Neural cell (in vitro differentiated cells): Measurements from ENCODE around the gene LUC7L3. TPM values are rescaled to one million over a fixed set of nuclear protein-coding genes. Genes with fewer than 3 reads are reported as not detected.

Source experiments
- H2AFZ ChIP-seq: fragments of 200-600, 300-800 bp; sonication (generic), shearing (Covaris generic); 2 replicates; pipeline ENCODE4 v1.6.0; 2014; ENCODE audit warnings: low read depth, mild to moderate bottlenecking, antibody characterized with exemption, low read length, moderate library complexity
- H3F3A ChIP-seq: fragments of 200-600 bp; shearing (Covaris generic); 2 replicates; pipeline ENCODE4 v1.6.1; 2016; ENCODE audit warnings: mild to moderate bottlenecking, moderate library complexity, mixed read lengths, antibody characterized with exemption, low read length; ENCODE audit not compliant: insufficient read depth, poor library complexity, severe bottlenecking
- H3K27ac ChIP-seq: fragments of 200-600, 300-800 bp; sonication (generic), shearing (Covaris generic); 2 replicates; pipeline ENCODE4 v1.5.1; 2014; ENCODE audit warnings: mild to moderate bottlenecking, low read length, moderate library complexity
- H3K27me3 ChIP-seq: fragments of 300-800, 200-600 bp; sonication (generic), shearing (Covaris generic); 2 replicates; pipeline ENCODE4 v1.6.0; 2014; ENCODE audit warnings: mild to moderate bottlenecking, low read depth, low read length, moderate library complexity; ENCODE audit not compliant: insufficient read depth
- H3K36me3 ChIP-seq: fragments of 300-800, 200-600 bp; sonication (generic), shearing (Covaris generic); 2 replicates; pipeline ENCODE4 v1.5.1; 2014; ENCODE audit warnings: mild to moderate bottlenecking, antibody characterized with exemption, low read length, moderate library complexity; ENCODE audit not compliant: insufficient read depth
- H3K4me2 ChIP-seq: fragments of 300-800, 200-600 bp; sonication (generic), shearing (Covaris generic); 2 replicates; pipeline ENCODE4 v1.6.0; 2014; ENCODE audit warnings: mild to moderate bottlenecking, low read length
- H3K4me3 ChIP-seq: fragments of 300-800, 200-600 bp; sonication (generic), shearing (Covaris generic); 2 replicates; pipeline ENCODE4 v1.5.1; 2014; ENCODE audit warnings: mild to moderate bottlenecking, low read length, moderate library complexity
- H3K79me2 ChIP-seq: fragments of 200-600 bp; shearing (Covaris generic); replicated peaks from 2 replicates; pipeline ENCODE4 v1.6.0; 2014; ENCODE audit warnings: mild to moderate bottlenecking, low read length, moderate library complexity; ENCODE audit not compliant: insufficient read depth
- H3K9ac ChIP-seq: fragments of 300-800, 200-600 bp; sonication (generic), shearing (Covaris generic); 2 replicates; pipeline ENCODE4 v1.6.1; 2016; ENCODE audit warnings: mild to moderate bottlenecking, low read length, mixed read lengths
- H3K9me2 ChIP-seq: fragments of 200-600 bp; shearing (Covaris generic); 2 replicates; pipeline ENCODE4 v1.6.1; 2016; ENCODE audit warnings: mild to moderate bottlenecking, low read length, mixed read lengths; ENCODE audit not compliant: insufficient read depth
- H3K9me3 ChIP-seq: fragments of 200-600, 300-800 bp; sonication (generic), shearing (Covaris generic); 2 replicates; pipeline ENCODE4 v1.6.1; 2016; ENCODE audit warnings: mild to moderate bottlenecking, mixed run types, low read length, moderate library complexity, mixed read lengths
- H4K20me1 ChIP-seq: fragments of 200-600 bp; shearing (Covaris generic); 2 replicates; pipeline ENCODE4 v1.6.1; 2016; ENCODE audit warnings: mild to moderate bottlenecking, mixed run types; ENCODE audit not compliant: insufficient read depth
- EP300 ChIP-seq: fragments of 450-650 bp; conservative IDR thresholded peaks from 2 replicates; pipeline ENCODE4 v1.6.1; 2014; ENCODE audit warnings: antibody characterized with exemption, mild to moderate bottlenecking, moderate library complexity; ENCODE audit not compliant: poor library complexity, severe bottlenecking
- EZH2 ChIP-seq: fragments of 200-600, 300-800 bp; shearing (Covaris generic), sonication (generic); IDR thresholded peaks from 2 replicates; pipeline ENCODE4 v1.6.1; 2014; ENCODE audit warnings: antibody characterized with exemption, low read length, borderline replicate concordance, mild to moderate bottlenecking; ENCODE audit not compliant: insufficient read depth, poor library complexity, severe bottlenecking
- MXI1 ChIP-seq: fragments of 450-650 bp; conservative IDR thresholded peaks from 2 replicates; pipeline ENCODE4 v1.6.1; 2014; ENCODE audit warnings: antibody characterized with exemption, mild to moderate bottlenecking; ENCODE audit not compliant: poor library complexity, severe bottlenecking
- POLR2AphosphoS5 ChIP-seq: IDR thresholded peaks from 2 replicates; pipeline ENCODE4 v1.6.1; 2012
- RAD21 ChIP-seq: fragments of 450-650 bp; conservative IDR thresholded peaks from 2 replicates; pipeline ENCODE4 v1.6.1; 2014; ENCODE audit warnings: antibody characterized with exemption, mild to moderate bottlenecking, moderate library complexity
- SMC3 ChIP-seq: fragments of 450-650 bp; conservative IDR thresholded peaks from 2 replicates; pipeline ENCODE4 v1.6.1; 2014; ENCODE audit warnings: antibody characterized with exemption, mild to moderate bottlenecking, moderate library complexity; ENCODE audit not compliant: poor library complexity
- TAF1 ChIP-seq: IDR thresholded peaks from 2 replicates; pipeline ENCODE4 v1.6.1; 2012; ENCODE audit warnings: low read depth
- polyA plus RNA-seq: library from polyadenylated mRNA; depleted of rRNA; stranded (reverse); fragments of >200 nt; gene quantifications from 2 replicates; pipeline ENCODE4 v1.2.3, GENCODE V29; 2014
- TF ChIP-seq, protein P1 (sequence below): IDR thresholded peaks from 2 replicates; pipeline ENCODE4 v1.6.1; 2012; ENCODE audit warnings: borderline replicate concordance
- TF ChIP-seq, protein P2 (sequence below): fragments of 450-650 bp; IDR thresholded peaks from 2 replicates; pipeline ENCODE4 v1.5.1; 2014; ENCODE audit warnings: antibody characterized with exemption, mild to moderate bottlenecking, moderate library complexity; ENCODE audit not compliant: poor library complexity, severe bottlenecking

Gene LUC7L3
- polyA plus RNA-seq, 1 donor from 2014 or later = 677 TPM

DNA sequence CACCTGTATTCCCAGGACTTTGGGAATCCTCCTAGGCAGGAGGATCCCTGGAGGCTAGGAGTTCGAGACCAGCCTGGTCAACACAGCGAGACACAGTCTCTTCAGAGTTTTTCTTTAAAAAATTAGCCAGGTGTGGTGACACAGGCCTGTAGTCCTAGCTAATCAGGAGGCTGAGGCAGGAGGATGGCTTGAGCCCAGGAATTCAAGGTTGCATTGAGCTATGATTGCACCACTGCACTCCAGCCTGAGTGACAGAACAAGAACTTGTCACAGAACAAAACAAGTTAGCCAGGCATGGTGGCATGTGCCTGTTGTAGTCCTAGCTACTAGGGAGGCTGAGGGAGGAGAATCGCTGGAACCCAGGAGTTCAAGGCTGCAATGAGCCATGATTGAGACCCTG lies 36.5 kb upstream of the LUC7L3 start:
- Histone ChIP-seq H3K27ac (no peak overlapping the region), H2AFZ (no peak overlapping the region), H3K79me2 (no peaks in the 10 kb centered on the region), H3K9me2 (no peaks in the 10 kb centered on the region), H3K4me3 (no peak overlapping the region), H3K36me3 (no peaks in the 10 kb centered on the region), H4K20me1 (no peaks in the 10 kb centered on the region), H3K9ac (no peak overlapping the region), H3F3A (no peaks in the 10 kb centered on the region), H3K27me3 (no peaks in the 10 kb centered on the region), H3K4me2 (no peak overlapping the region), H3K9me3 (no peaks in the 10 kb centered on the region)
- TF ChIP-seq EP300 (no peak), TAF1 (no peak), EZH2 (no peak), SMC3 (no peak), RAD21 (no peak), POLR2AphosphoS5 (no peak), MXI1 (no peak)
- TF ChIP-seq, protein P1, sequence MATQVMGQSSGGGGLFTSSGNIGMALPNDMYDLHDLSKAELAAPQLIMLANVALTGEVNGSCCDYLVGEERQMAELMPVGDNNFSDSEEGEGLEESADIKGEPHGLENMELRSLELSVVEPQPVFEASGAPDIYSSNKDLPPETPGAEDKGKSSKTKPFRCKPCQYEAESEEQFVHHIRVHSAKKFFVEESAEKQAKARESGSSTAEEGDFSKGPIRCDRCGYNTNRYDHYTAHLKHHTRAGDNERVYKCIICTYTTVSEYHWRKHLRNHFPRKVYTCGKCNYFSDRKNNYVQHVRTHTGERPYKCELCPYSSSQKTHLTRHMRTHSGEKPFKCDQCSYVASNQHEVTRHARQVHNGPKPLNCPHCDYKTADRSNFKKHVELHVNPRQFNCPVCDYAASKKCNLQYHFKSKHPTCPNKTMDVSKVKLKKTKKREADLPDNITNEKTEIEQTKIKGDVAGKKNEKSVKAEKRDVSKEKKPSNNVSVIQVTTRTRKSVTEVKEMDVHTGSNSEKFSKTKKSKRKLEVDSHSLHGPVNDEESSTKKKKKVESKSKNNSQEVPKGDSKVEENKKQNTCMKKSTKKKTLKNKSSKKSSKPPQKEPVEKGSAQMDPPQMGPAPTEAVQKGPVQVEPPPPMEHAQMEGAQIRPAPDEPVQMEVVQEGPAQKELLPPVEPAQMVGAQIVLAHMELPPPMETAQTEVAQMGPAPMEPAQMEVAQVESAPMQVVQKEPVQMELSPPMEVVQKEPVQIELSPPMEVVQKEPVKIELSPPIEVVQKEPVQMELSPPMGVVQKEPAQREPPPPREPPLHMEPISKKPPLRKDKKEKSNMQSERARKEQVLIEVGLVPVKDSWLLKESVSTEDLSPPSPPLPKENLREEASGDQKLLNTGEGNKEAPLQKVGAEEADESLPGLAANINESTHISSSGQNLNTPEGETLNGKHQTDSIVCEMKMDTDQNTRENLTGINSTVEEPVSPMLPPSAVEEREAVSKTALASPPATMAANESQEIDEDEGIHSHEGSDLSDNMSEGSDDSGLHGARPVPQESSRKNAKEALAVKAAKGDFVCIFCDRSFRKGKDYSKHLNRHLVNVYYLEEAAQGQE = no peak
- TF ChIP-seq, protein P2, sequence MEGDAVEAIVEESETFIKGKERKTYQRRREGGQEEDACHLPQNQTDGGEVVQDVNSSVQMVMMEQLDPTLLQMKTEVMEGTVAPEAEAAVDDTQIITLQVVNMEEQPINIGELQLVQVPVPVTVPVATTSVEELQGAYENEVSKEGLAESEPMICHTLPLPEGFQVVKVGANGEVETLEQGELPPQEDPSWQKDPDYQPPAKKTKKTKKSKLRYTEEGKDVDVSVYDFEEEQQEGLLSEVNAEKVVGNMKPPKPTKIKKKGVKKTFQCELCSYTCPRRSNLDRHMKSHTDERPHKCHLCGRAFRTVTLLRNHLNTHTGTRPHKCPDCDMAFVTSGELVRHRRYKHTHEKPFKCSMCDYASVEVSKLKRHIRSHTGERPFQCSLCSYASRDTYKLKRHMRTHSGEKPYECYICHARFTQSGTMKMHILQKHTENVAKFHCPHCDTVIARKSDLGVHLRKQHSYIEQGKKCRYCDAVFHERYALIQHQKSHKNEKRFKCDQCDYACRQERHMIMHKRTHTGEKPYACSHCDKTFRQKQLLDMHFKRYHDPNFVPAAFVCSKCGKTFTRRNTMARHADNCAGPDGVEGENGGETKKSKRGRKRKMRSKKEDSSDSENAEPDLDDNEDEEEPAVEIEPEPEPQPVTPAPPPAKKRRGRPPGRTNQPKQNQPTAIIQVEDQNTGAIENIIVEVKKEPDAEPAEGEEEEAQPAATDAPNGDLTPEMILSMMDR = no peak

DNA sequence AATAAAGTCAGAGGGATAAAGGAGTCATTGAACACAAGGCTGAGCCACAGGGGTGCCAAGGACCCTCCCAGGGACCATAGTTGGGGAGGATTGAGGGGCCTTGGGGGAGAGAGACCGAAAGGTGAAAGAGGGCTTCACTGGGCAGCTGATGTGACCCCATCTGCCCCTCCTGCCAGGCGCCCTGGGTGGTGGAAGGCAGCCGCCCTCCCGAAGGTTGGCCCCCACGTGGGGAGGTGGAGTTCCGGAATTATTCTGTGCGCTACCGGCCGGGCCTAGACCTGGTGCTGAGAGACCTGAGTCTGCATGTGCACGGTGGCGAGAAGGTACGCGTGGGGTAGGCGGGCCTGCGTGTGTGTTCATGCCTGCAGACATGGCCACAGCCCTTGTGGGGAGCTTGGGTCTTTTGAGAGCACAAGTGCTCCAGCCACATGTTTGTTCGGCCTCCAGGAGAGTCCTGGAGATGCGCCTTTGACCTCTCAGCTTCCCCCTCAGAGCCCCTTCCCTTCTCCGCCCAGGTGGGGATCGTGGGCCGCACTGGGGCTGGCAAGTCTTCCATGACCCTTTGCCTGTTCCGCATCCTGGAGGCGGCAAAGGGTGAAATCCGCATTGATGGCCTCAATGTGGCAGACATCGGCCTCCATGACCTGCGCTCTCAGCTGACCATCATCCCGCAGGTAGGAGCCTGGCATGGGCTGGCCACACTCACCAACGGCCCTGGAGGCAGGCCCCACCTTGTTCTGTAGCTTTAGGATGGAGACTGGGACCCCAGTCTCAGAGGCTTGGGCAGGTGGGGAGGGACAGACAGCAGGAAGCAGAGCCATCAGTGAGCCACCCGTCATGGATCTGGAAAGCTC lies 35.7 kb upstream of the LUC7L3 start:
- no peaks in the 10 kb centered on the region for H3F3A ChIP-seq
- no peak overlapping the region for H3K4me3 ChIP-seq
- no peaks in the 10 kb centered on the region for H3K27me3 ChIP-seq
- H3K36me3 ChIP-seq = no peaks in the 10 kb centered on the region
- H3K9me3 ChIP-seq = no peaks in the 10 kb centered on the region
- no peaks in the 10 kb centered on the region for H3K79me2 ChIP-seq
- H3K9ac ChIP-seq = no peak overlapping the region
- no peak overlapping the region for H3K4me2 ChIP-seq
- no peaks in the 10 kb centered on the region for H3K9me2 ChIP-seq
- no peaks in the 10 kb centered on the region for H4K20me1 ChIP-seq
- H2AFZ ChIP-seq = no peak overlapping the region
- TF ChIP-seq EP300 (no peak), POLR2AphosphoS5 (no peak), MXI1 (no peak), EZH2 (no peak), RAD21 (no peak), TAF1 (no peak), SMC3 (no peak)
- TF ChIP-seq, protein P2 = no peak
- TF ChIP-seq, protein P1 = no peak
- no peak overlapping the region for H3K27ac ChIP-seq
